ENCODE data around the gene DCAF12L1.

The DCAF12L1 gene

DNA sequence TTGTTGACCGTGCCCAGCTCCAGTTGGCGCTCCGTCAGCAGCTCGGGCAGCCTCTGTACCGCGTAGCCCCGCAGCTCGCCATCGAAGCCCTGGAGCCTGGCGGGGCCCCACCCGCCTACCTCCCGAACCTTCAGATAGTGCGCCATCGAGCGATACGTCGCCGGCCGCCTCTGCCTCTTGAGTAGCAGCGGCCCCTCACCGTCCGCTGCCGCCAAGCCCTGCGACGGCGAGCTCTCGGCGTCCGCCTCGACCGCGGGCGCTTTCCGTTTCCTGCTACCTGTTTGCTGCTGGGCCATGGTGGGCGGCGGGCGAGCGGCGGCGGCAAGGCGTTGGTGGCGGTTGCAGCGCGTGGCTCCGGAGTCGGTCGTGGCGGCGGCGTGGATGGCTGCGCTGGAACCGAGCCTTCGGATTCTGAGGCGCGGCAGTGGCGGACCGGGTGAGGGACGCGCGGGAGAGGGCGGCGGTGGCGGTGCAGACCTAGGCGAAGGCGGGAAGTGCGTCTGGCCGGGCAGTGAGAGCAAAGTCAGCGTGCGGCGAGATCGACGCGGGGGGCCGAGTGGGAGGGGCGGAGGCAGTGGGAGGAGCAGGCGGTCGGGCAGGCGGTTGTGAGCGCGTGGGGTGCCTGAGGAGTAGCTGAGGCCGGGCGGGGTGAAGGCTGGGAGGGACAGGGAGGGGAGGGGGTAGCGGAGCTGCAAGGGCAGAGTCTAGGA is at the start of gene DCAF12L1:
Gene DCAF12L1 (minus strand): TSS at position 502 of the 710 bp plus-strand sequence. CDS start 206 bp downstream, at position 296.
- TF ChIP-seq, protein P1, sequence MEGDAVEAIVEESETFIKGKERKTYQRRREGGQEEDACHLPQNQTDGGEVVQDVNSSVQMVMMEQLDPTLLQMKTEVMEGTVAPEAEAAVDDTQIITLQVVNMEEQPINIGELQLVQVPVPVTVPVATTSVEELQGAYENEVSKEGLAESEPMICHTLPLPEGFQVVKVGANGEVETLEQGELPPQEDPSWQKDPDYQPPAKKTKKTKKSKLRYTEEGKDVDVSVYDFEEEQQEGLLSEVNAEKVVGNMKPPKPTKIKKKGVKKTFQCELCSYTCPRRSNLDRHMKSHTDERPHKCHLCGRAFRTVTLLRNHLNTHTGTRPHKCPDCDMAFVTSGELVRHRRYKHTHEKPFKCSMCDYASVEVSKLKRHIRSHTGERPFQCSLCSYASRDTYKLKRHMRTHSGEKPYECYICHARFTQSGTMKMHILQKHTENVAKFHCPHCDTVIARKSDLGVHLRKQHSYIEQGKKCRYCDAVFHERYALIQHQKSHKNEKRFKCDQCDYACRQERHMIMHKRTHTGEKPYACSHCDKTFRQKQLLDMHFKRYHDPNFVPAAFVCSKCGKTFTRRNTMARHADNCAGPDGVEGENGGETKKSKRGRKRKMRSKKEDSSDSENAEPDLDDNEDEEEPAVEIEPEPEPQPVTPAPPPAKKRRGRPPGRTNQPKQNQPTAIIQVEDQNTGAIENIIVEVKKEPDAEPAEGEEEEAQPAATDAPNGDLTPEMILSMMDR (IDR thresholded peaks at IDR 0.05), result no peak
- no peak within 1 kb of the TSS for H3K4me3 ChIP-seq
- no peak for DNase-seq (ENCODE audit: low spot score)
- no peak within 1 kb of the TSS for H3K27ac ChIP-seq

DNA sequence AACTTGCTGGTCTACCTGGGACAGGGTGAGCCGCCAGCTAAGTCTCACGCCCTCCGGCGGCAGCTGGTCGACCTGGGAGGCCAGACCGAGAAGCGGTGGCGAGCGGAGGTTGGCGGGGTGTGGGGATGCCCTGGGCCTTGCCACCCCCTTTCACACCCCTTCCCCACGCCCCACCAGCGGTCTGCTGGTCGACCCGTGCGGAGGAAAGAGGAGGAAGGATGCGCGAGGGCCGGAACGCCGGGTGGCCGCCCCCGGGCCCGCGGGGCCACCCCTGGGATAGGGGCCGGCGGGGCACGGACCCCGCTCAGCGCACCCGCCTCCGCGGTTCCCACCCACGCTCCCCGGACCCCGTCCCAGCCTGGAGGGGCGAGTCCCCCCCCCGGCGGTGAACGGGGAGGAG is 28.3 kb upstream of the DCAF12L1 start:
- TF ChIP-seq, protein P1 (IDR thresholded peaks at IDR 0.05), result no peak
- no peak overlapping the region for H3K27ac ChIP-seq
- no peak overlapping the region for H3K4me3 ChIP-seq
- no peak for DNase-seq (ENCODE audit: low spot score)

DNA sequence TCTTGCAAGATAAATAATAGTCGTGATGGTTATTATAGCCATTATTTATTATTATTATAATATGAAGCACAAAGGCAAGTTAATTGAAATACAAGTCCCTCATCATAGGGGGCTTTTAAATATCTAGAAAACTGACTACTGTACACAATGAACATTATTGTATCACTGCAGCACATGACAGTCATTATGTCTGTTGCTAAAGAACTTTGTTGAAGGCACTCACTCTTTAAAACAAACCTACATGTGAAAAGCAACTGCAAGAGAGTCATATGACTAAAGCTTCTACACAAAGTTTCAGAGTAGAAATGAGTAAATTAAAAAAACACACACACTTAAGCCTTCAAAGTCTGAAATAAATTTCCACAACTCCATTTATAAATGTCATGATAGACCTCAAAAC is 23.3 kb upstream of the DCAF12L1 start:
- no peak for DNase-seq (ENCODE audit: low spot score)
- TF ChIP-seq, protein P1 (IDR thresholded peaks at IDR 0.05), result no peak
- no peak overlapping the region for H3K27ac ChIP-seq
- H3K4me3 ChIP-seq, result no peak overlapping the region

DNA sequence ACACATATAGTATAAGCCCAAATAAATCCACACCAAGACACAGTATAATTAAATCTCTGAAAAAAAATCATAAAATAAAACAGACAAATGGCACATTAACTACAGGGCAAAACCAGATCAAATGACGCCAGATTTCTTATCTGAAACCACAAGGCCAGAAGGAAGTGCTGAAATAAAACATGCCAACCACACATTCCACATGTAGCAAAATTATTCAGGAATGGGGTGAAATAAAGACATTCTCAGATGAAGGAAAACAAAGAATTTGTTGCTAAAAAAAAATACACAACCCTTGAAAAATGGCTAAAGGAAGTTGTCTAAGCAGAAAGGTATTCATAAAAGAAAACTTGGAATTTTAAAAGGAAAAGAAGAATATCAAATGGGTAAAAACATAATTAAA is 4.5 kb upstream of the DCAF12L1 start:
- DNase-seq (ENCODE audit: low spot score), result no peak
- H3K4me3 ChIP-seq, result no peak overlapping the region
- H3K27ac ChIP-seq, result no peak overlapping the region
- TF ChIP-seq, protein P1 (IDR thresholded peaks at IDR 0.05), result no peak

DNA sequence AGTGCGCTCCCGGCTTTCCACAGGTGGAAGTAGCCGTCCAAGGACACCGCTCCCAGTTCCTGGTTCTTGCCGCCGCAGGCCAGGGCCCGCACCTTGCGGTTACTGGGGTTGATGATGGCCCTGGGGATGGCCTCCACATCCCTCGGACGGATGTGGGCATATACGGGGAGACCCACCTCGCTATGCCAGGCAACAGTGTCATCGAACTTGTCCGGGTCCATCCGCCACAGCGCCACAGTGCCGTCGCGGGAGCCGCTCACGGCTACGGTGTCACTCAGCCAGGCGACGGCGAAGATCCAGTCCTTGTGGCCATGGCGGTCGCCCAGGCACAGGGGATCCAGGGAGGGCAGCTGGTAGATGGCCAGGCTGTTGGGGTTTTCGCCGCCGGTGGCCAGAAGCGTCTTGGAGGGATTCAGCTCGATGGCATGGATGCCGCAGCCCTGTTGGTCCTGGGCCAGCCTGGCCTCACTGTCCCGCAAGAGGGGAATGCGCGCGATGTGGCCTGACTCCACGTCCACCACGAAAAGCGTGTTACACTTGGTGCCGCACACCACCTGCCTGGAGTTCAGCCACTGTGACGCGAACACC is 795 bp downstream of the DCAF12L1 start:
- no peak overlapping the region for H3K27ac ChIP-seq
- DNase-seq (ENCODE audit: low spot score), result no peak
- H3K4me3 ChIP-seq, result no peak overlapping the region
- TF ChIP-seq, protein P1 (IDR thresholded peaks at IDR 0.05), result no peak

DNA sequence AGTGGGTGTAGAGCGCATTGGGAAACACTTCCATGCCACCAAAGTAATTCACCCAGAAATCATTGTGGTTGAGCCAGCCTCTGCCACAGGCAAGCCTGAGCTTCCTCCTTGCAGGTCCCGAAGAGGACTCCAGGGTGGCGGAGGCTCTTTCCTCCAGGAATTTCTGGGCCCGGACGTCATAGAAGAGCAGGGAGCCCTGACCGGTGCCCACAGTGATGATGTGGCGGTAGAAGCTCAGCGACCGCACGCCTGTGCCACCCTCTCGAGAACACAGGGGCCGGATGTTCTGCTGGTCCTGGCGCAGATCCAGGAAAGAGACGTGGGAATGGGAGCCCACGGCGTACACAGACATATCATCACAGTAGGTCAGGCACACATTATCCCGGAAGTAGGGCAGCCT is 1.3 kb downstream of the DCAF12L1 start:
- no peak overlapping the region for H3K4me3 ChIP-seq
- TF ChIP-seq, protein P1 (IDR thresholded peaks at IDR 0.05), result no peak
- no peak overlapping the region for H3K27ac ChIP-seq
- no peak for DNase-seq (ENCODE audit: low spot score)

DNA sequence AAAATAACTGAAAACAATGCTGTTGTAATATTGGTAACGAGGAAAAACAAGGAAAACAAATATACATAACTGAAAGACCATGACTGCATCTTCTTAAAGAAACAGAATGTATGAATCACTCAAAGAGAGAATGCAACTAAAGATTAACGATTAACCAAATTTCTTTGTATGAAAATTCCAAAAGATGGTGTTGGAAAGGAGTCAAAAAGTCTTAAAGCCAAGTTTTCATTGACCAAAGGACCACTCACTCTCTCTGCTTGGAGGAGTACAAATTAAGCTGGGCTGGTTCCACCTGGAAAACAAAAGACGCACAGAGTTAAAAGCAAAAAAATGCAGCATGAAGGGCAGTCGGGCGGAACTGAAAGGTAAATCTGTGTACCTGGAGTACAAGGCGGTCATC is 1.8 kb downstream of the DCAF12L1 start:
- Histone ChIP-seq H3K4me3 (no peak overlapping the region), H3K27ac (no peak overlapping the region)
- TF ChIP-seq, protein P1 (IDR thresholded peaks at IDR 0.05), result no peak
- DNase-seq (ENCODE audit: low spot score), result no peak
